Posterior vena cava (tissue), 2 donors: Measurements from ENCODE around the gene SFMBT1. TPM values are rescaled to one million over a fixed set of nuclear protein-coding genes. Genes with fewer than 3 reads are reported as not detected.
A peak's percentile ranks its signal among the peaks of the same experiment; 100 is the strongest.
"Not testable (repeated sequence)": the region's sequence is repeated elsewhere in the genome, so short reads cannot be mapped to it uniquely, and the experiment has no call there.

ENCODE experiments used
- DNase-seq: peaks from one replicate; pipeline ENCODE4 v3.0.0-alpha.2; 2020; ENCODE audit warnings: low spot score
- intact Hi-C, 2 donors: fragments of 100-400 bp; cut with DNase I; formaldehyde crosslinking; loops; one replicate each; pipeline versions ENCODE4 v1.14.1 to v1.14.2; 2022 to 2023
- total RNA-seq, 2 donors: library from RNA; stranded (reverse); fragmentation: NEBNext Ultra II Directional; extraction: Animal tissue kit (Norgen Biotek cat#: 25700); gene quantifications; one replicate each; pipeline ENCODE4 v1.2.1, GENCODE V29; 2021
- donor health status: DM: yes; HTN: yes; CAD: no.
- donor health status: DM: yes; HTN: yes; CAD: no.

Gene SFMBT1
- total RNA-seq, 2 donors from 2014 or later = 9.4 to 9.8 TPM

DNA sequence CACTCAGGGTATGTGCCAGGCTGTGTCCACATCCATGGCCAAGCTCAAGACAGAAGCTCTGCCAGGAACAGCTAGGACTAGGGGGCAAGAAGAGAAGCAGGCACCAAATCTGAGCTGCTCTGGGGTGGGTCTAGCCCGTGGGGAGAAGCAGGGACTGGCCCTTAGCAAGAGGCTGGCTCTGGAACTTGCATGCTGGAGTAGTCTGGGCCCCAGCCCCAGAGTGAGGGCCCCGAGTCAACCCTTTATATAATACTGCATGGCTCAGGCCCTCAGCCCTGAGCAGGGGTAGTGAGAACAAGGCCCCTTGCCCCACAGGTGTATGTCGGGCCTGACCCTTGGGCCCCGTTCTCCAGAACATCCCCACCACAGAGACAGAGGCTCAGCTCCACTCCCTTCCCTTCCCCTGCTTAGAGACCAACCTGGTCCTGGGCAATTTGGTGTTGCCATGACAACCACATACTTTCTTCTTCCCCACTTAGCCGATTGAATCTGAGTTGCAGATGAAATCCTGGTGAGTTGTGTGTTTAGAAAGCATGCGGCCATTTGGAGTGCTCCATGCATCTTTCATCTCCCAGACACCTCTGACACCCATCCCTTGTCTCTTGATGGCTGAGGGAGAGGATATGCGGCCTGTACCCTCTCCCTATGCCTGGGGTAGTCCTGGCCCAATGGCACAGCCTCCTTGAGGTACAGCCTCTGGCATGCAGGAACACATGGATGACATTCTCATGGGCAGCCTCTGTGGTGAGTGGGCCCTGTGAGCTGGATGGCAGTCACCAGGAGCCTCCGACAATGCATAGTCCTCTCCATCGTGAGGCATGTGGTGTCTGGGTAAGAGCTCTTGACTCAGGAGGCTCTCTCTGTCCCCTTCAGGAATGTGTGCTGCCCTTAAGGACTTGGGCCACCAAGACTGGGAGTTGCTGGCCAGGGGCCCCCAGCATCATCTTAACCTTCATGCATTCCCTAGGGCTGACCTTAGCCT is 29.2 kb upstream of the SFMBT1 start:
- intact Hi-C loops = loop anchor here in 1 of 2 donors (10.0 kb wide), 2 partner anchors 140 to 330 kb away; no protein-coding TSS in a partner anchor
- DNase-seq = peak; percentile 56

DNA sequence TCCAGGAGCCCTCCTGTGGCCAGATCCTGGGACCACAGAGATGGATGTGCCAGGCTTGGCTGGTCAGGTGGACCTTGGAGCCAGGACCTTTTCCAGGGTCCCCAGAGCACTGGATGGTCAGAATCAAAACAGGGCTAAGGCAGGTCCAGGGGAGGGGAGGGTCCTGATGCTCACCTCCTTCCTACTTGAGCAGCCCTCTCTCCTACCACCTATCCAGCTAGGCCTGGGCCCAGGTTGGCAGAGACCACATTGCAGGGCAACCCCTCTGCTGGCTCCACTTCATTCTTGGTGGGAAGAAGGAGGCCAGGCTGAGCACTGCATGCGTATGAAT is 28.5 kb upstream of the SFMBT1 start:
- intact Hi-C loops = loop anchor here in 1 of 2 donors (10.0 kb wide), 2 partner anchors 140 to 330 kb away; no protein-coding TSS in a partner anchor
- peak; percentile 51 for DNase-seq

DNA sequence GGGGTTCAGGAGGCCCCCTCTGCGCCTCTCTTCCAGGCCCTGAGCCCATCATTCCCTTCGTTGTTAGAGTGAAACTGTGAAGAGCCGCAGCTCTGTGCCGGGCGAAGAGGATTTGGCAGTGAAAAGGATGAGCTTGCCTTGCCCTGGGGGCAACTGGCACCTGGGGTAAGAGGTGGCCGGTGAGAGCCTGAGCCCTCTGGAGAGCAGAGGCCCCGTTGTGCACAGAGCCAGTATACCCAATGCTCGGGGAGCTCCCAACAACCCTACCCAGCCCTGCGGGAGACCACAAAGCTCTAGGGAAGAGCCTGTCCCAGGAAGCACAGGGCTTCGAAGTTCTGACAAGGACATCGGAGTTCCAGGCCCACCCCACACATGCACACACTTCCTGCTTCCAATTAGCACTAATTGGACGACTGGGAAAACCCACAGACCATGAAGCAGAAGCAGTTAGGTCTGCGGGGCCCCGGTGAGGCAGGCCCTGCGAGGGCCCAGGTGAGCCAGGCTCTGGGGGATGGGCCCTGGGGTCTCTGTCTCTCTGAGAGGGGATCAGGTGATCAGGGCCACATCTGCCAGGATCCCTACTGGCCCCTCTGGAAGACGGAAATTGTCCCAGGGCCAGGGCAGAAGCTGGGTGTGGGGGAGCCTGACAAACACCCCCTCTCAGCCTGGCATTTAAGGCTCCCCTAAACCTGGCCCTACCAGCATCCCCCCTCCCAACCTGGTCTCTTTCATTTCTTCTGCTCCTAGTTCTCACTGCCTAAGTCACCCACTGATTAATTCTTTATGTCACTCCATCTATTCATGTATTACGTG is 27.9 kb upstream of the SFMBT1 start:
- intact Hi-C loops = loop anchor here in 1 of 2 donors (10.0 kb wide), 2 partner anchors 139 to 329 kb away; no protein-coding TSS in a partner anchor
- peak; percentile 57 for DNase-seq

DNA sequence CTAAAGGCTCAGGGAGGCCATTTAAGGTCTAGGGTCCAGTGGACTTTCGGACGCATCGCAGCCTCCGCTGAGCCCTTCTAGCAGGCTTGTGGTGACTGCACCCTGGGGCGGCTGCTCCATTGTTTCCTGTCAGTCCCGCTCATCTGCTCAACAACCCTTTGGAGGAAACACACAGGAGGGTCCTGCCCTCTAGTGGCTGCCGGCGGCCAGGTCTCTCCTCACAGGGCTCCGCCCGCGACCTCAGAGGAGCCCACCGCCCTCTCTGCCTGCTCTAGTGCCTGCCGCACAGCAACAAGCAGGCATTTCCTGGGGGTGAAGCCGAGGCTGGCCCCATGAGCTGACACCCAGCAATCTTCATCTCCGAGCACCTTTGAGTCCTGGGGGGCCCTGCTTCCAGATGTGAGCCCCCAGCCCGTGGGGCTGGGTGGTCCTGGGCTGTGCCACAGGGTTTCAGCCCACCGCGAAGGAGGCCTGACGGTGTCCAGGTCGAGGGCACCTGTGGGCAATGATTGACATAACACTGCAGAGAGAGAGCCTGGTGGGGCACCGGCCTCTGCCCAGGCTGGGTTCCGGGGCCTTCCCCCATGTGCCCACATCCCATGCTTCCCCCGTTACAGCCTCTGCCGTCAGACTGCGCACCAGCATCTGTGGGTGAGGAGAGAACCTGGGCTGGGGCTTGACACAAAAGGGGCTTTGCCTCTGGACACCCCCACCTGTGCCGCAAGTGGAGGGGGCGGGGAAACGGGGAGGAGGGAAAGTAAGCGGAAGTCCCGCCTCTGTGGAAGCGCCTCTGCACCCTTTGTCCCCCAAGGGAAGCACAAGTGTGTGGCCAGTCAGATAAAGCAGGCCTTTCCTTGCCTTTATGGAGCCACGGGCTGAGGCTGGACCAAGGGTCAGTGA is 27.0 kb upstream of the SFMBT1 start:
- intact Hi-C loops = loop anchor here in 1 of 2 donors (10.0 kb wide), 2 partner anchors 138 to 328 kb away; no protein-coding TSS in a partner anchor
- DNase-seq = peak; percentile 95

DNA sequence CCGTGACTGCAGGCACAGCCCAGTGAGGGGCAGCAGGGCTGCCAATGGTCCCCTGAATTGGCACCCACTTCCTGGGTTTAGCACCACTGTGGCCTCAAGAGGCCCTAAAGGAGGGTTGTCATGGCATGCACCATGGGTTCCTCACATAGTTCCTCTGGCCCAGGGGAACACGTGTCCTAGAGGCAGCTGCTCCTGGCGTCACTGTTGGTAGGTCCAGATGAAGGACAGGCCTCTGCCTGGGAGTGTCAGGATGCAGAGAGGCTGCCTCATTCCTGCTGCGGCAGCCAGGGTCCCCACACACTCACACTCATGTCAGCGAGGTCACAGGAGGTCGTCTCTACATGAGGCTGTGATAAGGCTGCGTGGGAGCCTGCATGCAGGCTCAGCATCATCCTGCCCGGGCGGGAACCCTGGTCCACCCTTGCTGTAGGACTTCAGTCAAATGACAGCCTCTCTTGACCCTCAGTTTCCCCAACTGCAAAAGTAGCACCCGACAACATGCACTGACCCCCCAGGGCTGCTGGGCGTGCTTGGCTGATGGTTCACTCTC is 26.1 kb upstream of the SFMBT1 start:
- intact Hi-C loops = loop anchor here in 1 of 2 donors (10.0 kb wide), 2 partner anchors 137 to 327 kb away; no protein-coding TSS in a partner anchor
- peak; percentile 58 for DNase-seq

DNA sequence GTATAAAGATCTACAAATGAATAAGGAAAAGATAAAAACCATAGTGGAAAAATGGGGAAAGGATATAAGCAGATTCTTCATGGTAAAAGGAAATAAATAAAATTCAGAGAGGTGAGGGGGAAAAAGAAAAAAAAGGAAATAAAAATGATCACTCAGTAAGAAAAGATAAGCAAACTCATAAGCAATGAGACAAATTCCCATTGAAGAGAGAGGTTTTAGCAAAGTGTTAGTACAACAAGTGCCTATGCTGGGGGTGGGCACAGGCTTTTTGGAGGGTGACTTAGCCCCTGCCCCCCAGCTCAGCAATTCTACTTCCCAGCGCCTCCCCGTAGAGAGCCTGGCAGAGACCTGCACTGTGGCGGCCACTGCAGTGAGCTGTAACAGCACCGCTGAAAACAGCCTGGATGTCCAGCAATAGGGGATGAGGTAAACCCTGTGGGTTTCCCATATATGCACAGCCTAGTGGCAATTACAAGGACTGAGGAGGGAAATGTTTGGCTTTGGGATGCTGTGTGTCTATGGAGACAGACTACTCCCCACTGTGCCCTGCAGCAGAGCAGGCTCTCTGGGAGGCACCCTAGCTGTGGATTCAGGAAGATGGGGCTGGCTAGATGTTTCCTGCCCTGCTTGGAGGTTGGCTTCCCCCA is 23.7 kb upstream of the SFMBT1 start:
- intact Hi-C loops = loop anchor here in 1 of 2 donors (10.0 kb wide), 2 partner anchors 135 to 325 kb away; no protein-coding TSS in a partner anchor
- DNase-seq = peak; percentile 25

DNA sequence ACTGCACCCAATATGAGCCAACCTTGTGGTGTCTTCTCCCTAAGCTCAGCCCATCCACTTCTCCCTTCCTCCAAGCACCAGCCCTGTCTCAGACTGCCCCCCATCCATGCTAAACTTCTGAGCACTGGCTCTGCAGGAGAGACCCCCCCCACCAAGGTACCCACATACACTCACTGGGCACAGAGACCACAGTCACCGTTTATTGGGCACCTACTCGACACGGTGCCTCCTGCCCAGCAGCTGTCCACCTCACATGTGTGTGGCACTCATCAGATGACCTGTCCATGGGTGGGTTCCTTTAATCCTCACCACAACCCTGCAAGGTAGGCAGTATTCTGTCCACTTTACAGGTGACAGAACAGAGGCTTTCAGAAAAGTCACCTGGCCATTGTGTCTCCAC is 22.3 kb upstream of the SFMBT1 start:
- peak; percentile 49 for DNase-seq
- intact Hi-C loops = no loop called here

DNA sequence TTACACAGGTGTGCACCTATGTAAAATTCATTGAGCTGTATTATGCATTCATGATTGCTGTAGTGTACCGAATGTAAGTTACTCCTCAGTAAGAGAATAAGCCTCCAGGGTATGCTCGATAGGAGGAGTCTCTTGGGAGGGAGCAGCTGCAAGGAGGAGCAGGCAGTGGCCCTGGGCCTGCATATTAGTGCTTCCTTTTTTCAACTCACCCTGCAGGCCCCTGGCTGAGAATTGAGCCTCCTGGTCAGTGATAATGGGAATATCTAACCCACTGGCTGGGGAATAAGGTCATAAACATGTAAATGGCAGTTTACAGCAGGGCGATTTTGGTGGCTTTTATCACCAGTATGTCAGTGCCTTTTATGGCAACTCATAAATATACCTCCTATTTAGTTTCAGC is 21.7 kb upstream of the SFMBT1 start:
- DNase-seq = peak; percentile 32
- intact Hi-C loops = no loop called here

DNA sequence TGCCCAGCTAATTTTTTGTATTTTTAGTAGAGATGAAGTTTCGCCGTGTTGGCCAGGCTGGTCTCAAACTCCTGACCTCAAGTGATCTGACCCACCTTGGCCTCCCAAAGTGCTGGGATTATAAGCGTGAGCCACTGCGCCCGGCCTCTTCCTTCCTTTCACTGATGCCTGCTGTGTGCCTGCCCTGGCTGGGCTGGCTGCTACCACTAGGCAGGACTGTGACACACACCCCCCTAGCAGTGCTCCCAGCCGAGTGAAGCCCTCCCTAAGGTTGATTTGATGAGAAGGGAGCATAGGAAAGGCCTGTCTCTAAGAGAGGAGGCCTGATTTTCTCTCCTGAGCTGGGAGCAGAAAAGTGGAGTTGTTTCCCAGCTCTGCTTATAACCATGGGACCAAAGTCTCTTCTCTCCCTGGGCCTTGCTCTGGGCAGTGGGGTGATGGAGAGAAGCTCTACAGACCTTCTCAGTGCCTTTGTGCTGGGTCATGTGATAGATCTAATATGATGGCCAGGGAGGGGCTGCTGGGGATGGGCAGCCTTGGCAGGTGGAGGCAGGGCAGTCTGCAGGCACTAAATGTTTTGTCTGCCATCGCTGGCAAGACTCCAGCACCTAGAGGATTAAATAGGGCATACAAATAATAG is 20.1 kb upstream of the SFMBT1 start:
- peak; percentile 32 for DNase-seq
- intact Hi-C loops = no loop called here

DNA sequence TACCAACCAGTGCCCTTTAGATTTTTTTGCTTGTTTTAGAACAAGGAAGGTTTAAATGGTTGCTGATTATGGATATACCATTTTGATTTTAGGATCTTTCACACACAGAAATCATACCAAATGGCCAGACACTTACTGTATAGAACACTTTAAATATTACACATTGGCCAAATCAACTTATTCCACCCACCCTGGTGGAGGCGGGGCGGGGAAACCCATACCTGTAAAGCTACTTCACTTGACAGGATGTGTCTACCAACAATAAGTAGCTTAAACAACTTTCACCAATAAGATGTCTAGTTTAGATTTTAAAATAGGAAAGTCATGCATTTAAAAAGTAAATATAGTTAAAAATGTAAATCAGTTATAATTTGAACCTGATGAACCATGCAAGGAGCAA is 17.0 kb upstream of the SFMBT1 start:
- DNase-seq = peak; percentile 2
- intact Hi-C loops = no loop called here

DNA sequence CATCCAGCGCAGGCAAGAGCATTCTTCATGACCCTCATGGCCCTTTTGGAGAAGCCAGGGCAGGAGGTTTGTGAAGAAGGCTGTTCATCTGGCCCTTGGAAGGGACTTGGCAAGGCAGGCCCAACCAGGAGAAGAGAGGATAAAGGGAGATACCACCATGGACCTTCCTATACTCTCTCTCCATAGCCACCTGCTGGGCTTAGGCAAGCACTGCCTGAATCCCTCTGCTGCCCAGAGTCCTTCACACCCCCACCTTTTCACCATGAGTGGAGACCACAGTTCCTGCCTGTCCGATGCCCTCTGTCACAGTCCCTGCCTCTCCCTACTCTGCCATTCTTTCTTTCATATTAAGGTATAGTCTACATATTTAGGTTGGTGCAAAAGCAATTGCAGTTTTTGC is 10.6 kb upstream of the SFMBT1 start:
- intact Hi-C loops = no loop called here
- DNase-seq = no peak

DNA sequence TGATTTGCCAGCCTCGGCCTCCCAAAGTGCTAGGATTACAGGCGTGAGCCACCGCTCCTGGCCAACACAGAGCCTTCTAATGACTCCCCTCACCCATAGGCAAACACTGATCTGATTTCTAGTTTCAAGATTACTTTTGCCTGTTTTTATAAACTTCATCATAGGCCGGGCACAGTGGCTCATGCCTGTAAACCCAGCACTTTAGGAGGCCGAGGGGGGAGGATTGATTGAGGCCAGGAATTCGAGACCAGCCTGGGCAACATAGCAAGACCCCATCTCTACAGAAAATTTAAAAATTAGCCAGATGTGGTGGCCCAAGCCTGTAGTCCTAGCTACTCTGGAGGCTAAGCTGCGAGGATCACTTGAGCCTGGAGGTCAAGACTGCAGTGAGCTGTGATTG is 8.4 kb upstream of the SFMBT1 start:
- intact Hi-C loops, DNase-seq: not testable (repeated sequence)

DNA sequence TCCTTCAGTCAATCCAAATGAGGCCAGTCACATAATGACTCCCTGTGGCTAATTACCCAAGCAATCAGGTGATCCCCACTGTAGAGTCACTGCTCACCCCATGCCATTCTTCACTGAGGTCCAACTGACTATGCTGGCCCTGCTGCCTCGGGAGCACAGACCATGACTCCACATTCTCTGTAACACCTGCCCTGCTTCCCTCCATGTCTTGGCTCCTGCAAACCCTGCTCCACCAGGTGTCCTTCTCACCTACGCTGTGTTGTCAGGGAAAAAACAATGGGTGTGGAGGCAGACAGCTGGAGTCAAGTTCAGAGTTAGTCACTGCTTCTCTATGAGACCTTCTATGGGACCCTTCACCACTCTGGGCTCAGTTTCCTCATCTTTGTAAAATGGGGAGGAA is 6.1 kb upstream of the SFMBT1 start:
- intact Hi-C loops = no loop called here
- DNase-seq = no peak

DNA sequence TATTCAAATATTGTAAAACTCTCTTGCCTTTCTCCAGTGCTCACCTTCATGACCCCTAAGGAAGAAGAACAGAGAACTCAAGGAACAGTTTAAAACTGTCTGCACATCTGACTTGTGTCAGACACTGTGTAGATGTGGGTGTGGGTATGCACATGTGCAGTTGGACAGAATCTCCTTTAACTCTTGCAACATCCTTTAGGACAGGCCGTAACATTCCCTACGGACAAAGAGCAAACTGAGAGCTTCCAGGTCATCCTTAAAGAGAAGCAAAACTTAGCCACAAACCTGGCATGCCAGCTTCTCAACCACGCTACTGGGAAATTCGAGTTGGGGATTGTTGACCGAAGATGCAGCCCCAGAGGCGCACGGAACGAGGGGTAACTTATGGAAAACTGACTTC is 4.1 kb upstream of the SFMBT1 start:
- no peak for DNase-seq

DNA sequence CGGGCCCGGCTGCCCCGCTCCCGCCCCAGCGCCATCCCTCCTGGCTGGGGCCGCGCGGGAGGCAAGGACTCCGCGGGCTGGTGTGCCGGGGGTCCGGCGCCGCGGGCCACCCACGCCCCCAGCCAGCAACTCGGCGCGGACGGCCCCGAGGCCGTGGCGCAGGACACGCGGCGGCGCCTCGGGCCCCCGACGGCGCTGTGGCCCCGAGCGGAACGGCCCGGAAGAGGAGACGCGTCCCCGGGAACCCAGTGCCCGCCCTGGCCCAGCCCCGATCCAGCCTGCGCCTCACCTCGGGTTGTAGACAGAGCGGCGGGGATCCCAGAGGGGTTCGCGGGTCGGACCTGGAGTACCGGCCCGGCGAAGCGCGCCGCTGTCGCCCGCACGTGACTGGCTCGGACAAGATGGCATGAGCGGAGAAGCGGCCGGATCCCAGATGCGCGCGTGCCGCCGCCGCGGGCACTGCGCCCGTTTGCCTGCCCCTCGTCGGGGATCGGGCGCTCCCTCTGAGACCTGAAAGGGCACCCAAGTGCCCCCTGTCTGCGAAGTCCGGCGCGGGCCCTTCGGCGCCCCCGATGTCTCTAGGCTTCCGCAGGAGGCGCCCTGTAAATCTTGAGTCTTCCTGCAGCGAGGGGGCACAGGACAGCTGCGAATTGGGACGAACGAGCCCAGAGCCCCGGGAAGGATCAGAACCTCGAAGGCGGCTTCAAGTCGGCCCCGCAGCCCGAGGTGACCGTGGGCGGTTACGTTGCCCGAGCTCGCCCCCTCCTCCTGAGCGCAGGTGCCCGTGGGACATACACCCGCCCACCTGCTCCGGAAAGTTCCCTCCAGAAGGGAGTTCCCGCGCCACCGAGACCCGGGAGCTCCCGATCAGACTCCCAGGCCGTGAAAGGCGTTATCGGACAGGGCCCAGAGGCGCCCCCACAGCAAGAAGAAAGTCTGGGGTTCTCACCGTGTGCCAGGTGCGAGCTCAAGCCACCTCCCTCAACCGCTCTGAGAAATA is 598 bp upstream of the SFMBT1 start:
- intact Hi-C loops = no loop called here
- DNase-seq = peak; percentile 87

More for the DNA sequence above, 4.1 kb upstream of the SFMBT1 start:
- intact Hi-C loops = no loop called here
